ENCODE data around the gene SMIM5.
A peak's percentile ranks its signal among the peaks of the same experiment; 100 is the strongest.
"Not testable (repeated sequence)": the region's sequence is repeated elsewhere in the genome, so short reads cannot be mapped to it uniquely, and the experiment has no call there.

The SMIM5 gene

DNA sequence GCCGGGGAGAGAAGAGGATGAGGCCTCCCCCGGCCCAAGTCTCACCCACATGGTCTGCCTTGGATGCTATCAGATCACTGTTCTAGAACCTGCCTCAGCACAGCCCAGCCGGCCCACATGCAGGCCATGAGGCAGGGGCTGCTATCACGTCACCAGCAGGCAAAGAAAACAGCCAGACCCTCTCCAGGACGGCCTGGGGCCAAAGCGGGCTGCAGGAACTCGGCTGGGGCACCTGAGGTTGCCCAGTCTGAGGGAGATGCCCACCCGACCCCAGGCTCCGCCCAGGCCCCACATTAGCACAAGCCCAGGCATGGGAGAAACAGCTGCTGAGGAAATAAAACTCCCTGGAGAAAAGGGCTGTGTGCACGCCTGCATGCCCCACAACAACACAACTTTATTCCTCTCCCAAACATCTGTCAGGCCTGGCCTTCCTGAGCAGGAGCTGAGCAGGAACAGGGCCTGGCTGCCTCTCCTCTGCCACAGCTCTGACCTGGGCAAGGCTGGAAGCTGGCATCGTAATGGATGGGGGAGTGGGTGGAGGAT lies 6.7 kb upstream of the SMIM5 start:
- DNase-seq: no peak

DNA sequence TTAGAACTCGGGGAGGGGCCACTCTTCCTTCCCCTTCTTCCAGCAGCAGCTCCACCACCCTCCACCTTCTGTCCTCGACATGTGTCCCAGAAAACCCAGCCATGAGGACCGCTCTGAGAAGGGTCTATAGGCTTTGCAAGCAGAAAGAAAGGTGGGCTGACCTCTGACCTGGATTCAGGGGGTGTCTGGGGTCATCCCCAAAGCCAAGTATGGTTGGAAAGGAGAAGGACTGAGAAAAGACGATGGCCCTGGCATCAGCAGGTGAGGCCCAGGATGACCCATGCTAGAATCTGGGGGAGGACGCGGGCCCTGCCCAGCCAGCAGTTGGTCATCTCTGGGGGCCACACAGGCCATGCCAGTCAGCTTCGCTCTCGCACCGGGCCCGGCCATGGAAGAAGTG lies 6.1 kb upstream of the SMIM5 start:
- DNase-seq: no peak

DNA sequence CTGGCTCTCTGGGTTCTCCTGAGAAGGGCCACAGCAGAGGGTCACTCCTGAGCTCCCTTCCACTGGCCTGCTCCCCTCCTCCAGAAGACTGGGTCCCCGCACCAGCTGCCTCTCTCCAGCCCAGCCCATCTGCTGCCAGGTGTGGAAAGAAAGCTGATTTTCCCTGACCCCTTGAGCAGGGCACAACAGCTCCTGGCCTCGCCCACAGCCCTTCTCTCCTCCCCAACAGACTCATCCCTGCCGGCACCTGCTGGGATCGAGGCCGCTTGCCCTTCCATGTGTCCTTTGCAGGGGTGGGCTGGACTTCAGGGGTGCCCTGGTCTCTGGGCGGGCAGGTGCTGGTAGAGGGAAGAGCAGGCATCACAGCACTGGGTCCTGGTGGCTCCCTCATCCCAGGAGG lies 4.8 kb upstream of the SMIM5 start:
- no peak for DNase-seq

DNA sequence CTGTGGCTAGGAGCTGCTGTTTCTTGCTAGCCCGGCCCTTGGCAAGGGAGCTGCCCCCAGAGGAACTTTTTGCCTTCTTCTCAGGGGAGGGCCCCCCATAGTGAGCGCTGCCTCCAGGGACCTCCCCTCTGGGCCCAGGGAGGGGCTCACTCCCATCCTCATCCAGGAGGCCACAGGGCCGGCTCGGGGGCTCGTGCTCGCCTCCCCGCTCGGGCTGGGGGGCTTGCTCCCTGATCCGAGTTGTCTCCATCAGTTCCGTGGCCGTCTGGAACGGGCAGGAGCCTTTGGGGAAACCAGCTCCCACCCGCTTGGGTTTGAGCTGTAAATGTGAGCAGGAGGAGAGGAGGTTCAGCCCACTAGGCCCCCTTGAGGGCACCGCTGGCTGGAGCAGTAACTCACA lies 4.1 kb upstream of the SMIM5 start:
- DNase-seq: no peak

DNA sequence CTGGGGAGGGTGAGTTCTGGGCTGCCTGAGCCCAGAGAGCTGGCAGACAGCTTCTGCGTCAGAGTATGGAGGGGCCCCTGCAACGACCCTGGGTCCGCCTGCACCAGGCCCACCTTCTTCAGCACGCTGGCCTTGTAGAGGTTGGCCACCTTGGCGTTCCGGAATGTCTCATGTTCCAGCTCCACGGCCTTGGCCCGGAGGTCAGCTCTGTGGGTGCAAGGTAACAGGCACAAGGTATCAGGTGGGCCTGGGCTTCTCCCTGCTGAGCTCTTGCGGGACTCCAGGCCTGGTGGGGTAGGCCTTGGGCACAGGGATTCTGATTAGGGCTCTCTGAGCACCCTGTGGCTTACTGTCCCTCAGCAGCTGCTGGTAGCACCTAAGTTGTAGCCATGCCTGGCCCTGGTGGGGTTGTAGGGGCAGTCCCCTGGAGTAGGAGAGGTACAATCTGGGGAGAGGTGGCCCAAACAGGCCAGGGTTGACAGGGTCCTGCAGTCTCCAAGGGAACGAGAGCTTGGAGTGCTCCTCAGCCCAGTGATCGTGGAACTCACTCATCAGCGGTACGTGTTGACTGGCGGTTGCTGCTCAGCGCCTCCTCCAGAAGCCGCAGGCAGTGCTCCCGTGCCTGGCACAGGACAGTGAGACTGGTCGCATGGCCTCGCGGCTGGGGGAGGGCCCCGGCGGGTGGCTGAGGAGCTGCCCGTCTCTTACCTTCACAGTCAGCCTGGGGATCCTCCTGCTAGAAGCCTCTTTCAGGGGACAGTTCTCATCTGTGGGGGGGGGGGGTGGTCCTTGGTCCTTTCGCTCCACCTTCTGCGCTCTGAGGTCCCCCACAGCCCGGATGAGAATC lies 2.9 kb upstream of the SMIM5 start:
- no peak for DNase-seq

DNA sequence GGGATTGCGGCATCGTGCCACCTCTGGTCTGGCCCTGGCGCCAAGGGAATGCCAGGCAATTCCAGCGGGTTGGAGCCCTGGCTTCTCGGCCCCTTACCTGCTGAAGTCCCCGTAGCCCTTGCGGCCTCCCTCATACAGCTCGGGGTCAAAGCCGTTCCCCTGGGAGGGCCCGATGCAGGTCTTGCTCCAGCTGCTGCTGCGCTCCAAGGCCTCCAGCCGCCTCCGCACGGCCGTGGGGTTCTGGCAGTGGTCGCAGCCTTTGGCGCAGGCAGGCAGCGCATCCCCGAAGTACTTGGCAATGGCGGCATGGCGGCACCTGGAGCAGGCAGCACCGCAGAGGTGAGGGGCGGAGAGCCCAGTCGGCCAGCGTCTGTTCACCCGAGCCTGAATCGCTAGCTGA lies 1.9 kb upstream of the SMIM5 start:
- DNase-seq: no peak

DNA sequence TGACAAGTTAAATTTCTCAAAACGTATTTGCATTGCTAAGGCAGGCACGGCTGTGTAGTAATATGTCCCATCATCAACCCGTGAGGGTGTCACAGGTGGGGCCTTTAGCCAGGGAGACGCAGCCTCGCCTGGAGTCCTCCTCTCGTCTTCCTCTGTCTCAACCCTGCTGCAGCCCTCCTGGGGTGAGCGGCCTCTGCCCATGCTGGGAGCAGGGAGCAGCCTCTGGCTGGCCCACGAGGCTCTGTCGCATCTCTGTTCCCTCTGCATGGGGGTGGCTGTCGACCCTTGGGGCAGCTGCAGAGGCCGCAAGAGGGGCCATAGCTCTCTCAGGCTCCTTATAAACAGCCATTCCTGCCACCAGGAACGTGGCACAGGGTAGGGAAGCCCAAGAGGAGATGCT lies 806 bp upstream of the SMIM5 start:
- DNase-seq: no peak

DNA sequence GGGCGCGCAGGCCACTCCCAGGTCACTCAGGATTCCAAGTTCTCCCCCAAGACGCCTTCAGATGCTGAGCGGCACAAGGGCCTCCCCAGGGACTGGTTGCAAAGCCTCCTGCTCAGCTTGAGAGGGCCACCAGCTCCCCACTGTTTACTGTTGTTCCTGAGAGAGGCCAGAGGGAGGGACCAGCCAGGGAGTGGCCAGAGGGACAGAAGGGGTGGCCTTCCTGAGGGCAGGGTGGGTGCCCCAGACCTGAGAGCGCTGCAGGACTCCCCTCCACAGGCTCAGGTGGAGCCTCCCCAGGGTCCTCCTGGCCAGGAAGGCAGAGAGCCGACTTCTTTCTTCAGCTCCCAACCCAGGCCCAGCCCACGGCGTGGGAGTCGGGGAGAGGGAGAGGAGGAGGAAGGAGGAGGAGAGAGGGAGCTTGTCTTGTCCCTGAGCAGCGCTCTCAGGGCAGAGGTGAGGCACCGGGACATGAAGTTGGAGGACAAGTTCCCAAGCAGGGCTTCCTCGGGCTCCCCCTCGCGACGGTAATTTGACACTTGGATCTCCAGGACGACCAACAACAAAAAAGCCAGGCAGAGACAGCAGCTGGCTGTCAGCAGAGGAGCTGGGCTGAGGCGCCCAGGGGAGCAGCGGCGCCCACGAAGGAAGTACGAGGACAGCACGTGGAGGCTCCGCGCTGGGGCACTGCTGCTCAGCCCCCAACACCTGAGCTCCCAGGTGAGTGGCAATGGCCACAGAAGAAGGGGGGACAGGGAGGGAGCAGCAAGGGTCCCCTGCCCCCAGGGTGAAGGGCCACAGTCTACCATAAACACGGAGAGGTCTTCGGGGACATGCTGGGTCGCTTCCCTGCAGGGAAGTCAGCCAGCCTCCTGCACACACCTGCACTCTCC lies 497 bp downstream of the SMIM5 start:
- DNase-seq: peak; percentile 91

DNA sequence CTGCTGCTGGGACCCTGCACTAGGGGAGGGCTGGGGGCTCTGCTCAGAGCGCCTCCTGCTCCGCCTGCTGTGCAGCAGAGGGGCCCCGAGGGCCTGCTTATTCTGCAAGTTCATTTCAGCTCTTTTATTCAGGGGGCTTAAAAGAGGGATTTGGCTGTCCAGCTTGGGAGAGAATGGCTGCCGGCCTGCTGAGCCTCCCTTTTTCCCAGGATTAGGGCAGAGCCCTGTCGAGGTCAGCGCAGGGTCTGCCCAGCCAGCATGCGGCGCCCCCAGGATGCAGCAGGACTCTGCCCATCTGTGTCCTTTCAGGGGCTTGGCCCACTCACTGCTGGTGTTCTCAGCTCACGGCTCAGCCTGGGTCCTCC lies 1.1 kb downstream of the SMIM5 start:
- no peak for DNase-seq

DNA sequence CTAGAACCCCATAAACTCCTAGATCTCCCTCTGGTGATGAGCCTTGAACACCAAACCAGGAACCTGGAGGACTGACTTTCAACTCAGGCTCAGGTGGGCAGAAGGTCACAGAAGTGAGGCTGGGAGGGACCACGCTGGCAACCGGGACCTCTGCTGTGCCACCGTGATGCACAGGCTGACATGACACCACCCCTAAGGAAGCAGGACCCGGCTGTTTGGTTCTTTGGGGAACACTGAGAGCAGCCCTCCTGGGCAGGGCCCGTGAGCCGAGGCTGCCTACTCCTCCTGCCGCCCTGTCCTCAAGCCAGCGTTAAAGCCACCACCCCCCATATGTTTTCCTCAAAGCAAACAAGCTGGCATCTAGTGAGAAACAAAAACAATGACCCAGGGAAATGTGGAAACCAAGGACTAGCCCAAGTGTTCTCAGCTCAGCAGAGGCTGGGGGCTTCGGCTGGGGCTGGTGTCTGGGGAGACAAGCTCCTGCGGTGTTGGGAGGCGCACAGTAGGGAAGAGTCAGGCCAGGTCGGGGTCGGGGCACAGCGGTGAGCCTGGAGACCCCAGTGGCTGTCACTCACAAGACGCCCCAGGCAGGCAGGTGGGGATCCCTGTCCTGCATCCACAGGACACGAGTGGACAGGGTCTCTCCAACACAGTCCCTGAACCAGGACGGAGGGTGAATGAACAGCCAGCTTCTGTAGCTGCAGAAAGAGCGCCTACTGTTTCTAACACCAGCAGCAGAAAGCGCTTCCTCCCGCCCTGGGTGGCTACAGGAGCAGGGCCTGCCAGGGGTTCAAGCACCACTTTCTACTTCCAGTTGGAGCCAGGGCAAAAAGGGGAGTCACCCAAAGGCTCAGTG lies 1.7 kb downstream of the SMIM5 start:
- DNase-seq: no peak

DNA sequence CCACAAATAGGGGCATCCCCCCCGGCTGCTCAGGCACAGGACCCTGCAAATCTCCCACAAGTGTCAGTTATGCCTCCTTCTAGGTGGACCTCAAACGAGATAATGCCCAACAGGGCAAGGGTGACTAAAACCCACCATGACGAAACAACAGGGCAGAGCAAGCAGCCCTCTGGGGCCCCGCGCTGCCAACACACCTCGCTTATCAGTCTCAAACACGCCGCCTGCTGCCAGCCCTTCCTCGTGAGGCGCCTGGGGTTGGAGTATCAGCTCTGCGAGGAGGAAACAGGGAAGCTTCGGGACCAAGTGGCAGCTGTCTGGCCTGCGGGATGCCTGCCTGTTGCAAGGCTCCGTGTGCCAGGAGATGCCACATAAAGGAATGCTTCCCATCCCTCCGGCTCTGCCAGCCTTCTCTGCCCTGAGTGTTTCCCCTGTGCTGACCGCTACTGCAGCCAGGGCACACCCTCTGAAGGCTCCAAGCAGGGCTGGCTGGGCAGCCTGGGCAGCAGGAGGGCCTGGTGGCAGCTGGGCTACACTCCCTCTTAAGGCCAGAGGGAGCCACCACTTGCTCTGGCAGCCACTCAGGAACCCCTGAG lies 2.5 kb downstream of the SMIM5 start:
- DNase-seq: no peak

DNA sequence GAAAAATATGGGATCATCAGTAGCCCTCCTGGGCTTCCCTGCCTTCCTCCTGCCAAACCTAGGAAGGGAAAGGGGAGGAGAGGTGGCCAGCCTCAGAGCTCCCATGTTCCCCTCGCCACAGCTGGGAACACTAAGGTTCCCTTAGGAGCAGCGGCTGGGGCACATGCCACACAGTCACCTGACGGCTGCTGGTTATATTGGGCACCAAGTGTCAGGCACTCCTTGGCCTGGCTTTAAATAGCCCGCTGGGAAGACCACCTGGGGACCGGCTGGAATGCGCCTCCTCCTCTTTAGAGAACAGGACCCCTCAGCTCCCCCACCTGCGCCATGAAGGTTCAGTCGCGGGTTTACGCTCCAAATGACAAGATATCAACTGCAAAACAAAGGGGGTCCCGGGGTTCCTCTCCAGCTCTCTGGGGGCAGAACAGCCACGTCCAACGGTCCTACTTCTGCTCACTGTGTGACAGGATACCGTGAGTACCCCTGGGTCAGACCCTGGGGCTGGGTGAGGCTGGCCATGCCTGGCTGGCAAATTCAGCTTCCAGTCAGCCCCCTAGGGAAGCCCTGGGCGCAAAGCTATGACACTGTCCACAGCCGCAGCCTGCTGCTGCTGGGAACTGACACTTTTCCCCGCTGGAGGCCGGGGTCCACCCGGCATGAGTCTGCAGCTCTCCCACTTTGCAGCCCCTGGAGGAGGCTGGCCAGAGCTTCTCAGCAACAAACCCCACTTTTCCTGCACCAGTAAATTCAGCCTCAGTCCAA lies 3.3 kb downstream of the SMIM5 start:
- no peak for DNase-seq

DNA sequence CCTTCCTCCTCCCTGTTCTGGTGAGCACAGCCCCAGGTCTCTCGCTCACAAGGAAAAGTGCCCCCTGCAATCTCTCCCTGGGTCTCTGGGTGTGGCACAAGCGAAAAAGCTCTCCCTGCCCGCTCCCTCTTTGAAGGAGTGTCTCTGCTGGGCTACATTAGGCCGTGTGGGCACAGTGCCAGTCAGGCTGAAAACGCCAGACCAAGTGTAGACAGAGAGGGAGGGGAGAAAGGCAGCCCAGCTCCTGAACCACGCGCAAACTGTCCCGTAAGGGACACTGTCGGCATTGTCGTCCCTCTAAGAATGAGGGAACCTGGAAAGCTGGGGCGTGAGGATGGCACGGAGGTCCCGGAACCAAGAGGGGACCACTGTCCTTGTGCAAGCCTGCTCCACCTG lies 3.9 kb downstream of the SMIM5 start:
- no peak for DNase-seq

DNA sequence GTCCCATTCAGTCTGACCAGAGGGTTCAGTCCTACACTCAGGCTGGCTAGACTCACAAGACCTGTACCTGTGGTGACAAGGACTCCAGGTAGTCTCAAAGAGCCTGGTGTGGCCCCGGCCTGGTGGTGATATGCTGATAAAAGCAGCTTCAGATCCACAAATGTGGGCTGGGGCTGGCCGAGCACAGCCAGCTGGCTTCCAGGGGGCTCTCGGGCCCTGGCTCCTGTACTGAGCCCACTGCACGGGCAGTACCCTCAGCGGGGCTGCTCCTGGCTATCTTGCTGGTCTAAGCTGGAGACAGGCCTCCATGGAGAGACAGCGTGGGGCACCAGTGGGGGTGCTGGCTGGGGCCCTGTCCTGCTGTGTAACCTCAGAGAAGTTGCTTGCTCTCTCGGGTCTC lies 4.3 kb downstream of the SMIM5 start:
- no peak for DNase-seq

DNA sequence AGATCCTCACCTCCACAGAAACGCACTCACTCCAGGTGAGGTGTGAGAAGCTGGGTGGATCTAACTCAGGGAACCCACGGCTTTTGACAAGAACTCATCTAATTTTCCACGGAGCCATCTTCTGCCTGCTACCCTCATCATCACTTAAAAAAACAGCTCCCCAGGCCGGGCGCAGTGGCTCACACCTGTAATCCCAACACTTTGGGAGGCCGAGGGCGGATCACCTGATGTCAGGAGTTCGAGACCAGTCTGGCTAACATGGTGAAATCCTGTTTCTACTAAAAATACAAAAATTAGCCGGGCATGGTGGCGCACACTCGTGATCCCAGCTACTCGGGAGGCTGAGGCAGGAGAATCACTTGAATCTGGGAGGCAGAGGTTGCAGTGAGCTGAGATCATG lies 4.8 kb downstream of the SMIM5 start:
- DNase-seq: not testable (repeated sequence)

DNA sequence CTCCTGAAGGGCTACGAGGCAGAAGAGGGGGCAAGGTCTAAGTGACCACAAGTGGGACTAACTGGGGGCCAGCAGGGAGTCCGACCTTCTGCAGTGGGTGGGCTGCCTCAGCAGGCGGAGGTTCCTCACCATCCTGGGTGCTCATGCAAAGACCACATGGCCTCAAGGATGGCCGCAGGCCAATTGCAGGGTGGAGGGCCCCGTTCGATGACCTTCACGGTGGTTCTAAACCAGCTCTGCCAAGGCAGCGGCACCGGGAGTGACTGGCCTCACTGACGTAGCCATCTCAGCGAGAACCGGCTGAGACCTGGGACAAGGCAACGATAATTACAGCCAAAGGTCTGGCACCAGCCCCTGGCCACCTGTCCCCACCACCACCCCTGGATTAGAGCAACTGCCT lies 5.7 kb downstream of the SMIM5 start:
- no peak for DNase-seq

DNA sequence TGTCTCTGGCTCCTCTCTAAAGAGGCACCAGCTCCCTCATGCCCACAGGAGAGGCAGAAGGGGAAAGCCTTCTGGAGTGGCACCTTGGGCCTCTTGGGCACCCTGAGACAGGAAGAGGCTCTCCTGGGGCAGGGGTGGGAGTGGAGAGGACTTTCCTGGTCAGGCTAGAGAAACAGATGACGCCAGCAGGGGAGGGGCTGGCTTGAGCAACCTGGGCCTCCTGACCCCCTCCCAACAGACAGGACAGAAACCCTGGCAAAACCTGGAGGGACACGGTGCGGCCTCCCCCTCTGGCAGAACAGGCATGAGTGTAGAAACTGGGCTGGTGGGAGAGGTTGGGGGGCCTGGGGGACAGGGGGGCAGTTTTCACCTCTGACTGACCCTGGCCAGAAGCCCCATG lies 6.1 kb downstream of the SMIM5 start:
- no peak for DNase-seq

DNA sequence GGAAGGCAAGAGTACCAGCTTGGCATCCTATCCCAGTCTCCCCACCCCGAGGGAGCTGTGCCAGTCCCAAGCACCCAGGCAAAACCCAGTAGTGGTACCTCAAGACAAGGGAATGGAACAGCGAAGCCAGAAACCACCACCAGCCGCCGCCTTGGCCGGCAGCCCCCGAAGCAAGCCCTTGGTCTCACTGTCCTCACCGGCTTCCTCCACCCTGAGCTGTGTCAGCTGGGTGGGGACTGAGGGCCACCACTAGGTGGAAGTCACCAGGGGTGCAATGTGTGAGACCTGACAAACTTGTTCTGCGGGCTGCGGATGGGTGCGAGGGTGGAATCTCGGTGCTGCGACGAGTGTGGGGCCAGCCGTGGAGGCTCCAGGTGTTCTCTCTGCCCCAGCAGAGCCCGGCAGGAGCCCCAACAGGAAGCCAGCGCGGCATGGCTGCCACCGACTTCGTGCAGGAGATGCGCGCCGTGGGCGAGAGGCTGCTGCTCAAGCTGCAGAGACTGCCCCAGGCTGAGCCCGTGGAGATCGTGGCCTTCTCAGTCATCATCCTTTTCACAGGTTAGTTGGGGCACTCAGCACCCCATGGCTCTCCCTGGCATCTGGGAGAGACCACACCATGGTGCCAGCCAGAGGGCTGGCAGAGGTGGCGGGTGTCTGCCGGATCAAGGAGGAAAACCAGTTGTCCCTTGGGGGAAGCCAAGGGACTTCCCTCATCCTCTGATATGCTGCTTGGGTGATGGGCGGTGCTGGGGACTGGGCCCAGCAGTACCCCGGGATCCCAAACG lies 6.7 kb downstream of the SMIM5 start:
- DNase-seq: peak; percentile 85

DNA sequence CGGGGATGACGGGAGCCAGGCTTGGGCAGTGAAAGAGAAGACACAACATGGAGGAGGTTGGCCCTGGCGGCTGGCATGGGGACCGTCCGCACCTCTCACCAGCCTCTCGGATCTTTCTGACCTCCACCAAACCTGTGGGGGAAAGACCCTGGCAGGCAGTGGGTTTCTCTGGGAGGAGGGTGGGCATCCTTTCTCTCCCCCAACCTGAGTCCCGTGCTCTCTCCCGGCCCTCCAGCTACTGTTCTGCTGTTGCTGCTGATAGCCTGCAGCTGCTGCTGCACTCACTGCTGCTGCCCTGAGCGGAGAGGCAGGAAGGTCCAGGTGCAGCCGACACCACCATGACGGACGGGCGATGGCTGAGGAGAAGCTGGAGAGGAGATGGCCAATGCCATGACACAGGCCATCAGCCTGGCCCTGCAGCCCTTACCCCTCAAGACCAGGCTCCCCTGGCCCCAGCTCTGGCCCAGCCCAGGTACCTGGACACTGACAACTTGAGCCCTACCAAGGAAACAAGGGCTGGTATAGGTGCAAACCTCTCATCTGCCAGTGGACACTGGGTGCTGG lies 7.4 kb downstream of the SMIM5 start:
- DNase-seq: no peak

DNA sequence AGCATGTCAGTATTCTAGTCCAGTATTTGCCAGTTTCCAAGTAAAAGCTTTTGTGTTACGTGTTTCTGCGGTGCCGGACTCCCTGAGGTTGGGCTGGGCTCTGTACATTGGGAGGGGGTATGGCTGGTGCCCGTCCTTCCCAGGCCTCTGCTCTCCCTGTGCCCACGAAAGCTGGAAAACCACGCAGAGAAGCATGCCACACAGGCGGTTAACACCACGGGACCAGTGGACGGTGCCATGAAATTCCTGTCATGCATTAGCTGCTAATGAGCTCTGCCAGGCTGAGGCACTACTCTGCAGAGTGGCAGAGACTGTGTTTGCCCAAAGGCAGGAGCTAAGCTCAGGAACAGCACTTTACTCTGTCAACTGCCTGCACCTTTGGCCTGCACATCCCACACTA lies 8.1 kb downstream of the SMIM5 start:
- no peak for DNase-seq

All from NCI-H510A (cell line).